GM04503 (cell line): ENCODE measurements around the gene COL9A1.

Experiments used
- DNase-seq: peaks from one replicate; pipeline ENCODE4 v3.0.0-alpha.2; 2012; ENCODE audit warnings: low read depth

The COL9A1 gene

GRCh38 chr6:70286905-70287304, 16.0 kb downstream of the COL9A1 start:
- no peak for DNase-seq

GRCh38 chr6:70285201-70285600, 17.7 kb downstream of the COL9A1 start:
- no peak for DNase-seq

GRCh38 chr6:70282919-70283461, 19.9 kb downstream of the COL9A1 start:
- DNase-seq: no peak

- DNase-seq: no peak
Measured at GRCh38 chr6:70282312-70282918, 20.5 kb downstream of the COL9A1 start.

GRCh38 chr6:70281923-70282311, 21.0 kb downstream of the COL9A1 start:
- DNase-seq: no peak

- DNase-seq: no peak
Measured at GRCh38 chr6:70280400-70280853, 22.5 kb downstream of the COL9A1 start.

GRCh38 chr6:70277470-70277869, 25.4 kb downstream of the COL9A1 start:
- no peak for DNase-seq

GRCh38 chr6:70274338-70274737, 28.5 kb downstream of the COL9A1 start:
- DNase-seq: no peak

GRCh38 chr6:70272071-70272470, 30.8 kb downstream of the COL9A1 start:
- DNase-seq: no peak

- no peak for DNase-seq
Measured at GRCh38 chr6:70270287-70271005, 32.4 kb downstream of the COL9A1 start.

- no peak for DNase-seq
Measured at GRCh38 chr6:70266142-70266541, 36.7 kb downstream of the COL9A1 start.

GRCh38 chr6:70264306-70264705, 38.6 kb downstream of the COL9A1 start:
- no peak for DNase-seq

GRCh38 chr6:70258483-70258882, 44.4 kb downstream of the COL9A1 start:
- DNase-seq: no peak

- no peak for DNase-seq
Measured at GRCh38 chr6:70257768-70258273, 45.1 kb downstream of the COL9A1 start.

- no peak for DNase-seq
Measured at GRCh38 chr6:70254784-70255183, 48.1 kb downstream of the COL9A1 start.

- DNase-seq: no peak
Measured at GRCh38 chr6:70253923-70254322, 49.0 kb downstream of the COL9A1 start.

- no peak for DNase-seq
Measured at GRCh38 chr6:70252604-70253003, 50.3 kb downstream of the COL9A1 start.

GRCh38 chr6:70246118-70246517, 56.8 kb downstream of the COL9A1 start:
- no peak for DNase-seq

- DNase-seq: no peak
Measured at GRCh38 chr6:70241991-70242420, 60.9 kb downstream of the COL9A1 start.

GRCh38 chr6:70241031-70241430, 61.9 kb downstream of the COL9A1 start:
- DNase-seq: no peak

GRCh38 chr6:70236343-70236742, 66.5 kb downstream of the COL9A1 start:
- no peak for DNase-seq

GRCh38 chr6:70234561-70235236, 68.2 kb downstream of the COL9A1 start:
- DNase-seq: no peak

- no peak for DNase-seq
Measured at GRCh38 chr6:70231311-70231710, 71.6 kb downstream of the COL9A1 start.
